K562 (cell line): ENCODE data around the gene ATL1. TPM values are rescaled to one million over a fixed set of nuclear protein-coding genes. Genes with fewer than 3 reads are reported as not detected.

Source experiments
- ATAC-seq: fragments of 200-7000 bp; cut with Tn5 transposase; 3 replicates; pipeline ENCODE4 v1.9.1; 2020; ENCODE audit warnings: moderate library complexity
- BruUV-seq: library from RNA; stranded (reverse); fragments of 400-500 nt; replicated peaks from 2 replicates; lab custom pipeline; 2021; lab: Mats Ljungman, UMichigan
- CTCF ChIA-PET: fragments of 300-600 bp; formaldehyde crosslinking; extraction: SDS; loops from one replicate; lab custom pipeline; 2021; ENCODE audit warnings: low intra/inter-chr PET ratio; lab: Yijun Ruan, JAX
- POLR2A ChIA-PET: fragments of 300-600, 350-650 bp; sonication (Branson Sonifier 250); formaldehyde crosslinking; extraction: SDS; loops from one replicate; lab custom pipeline; 2021; ENCODE audit warnings: antibody characterized with exemption, inconsistent platforms; lab: Yijun Ruan, JAX
- DNase-seq, 4 experiments: peaks; one replicate each; pipeline versions ENCODE4 v3.0.0 to v3.0.0-alpha.2; 2011 to 2018; ENCODE audit warnings: low spot score in 3 of 4, mixed read lengths in 3 of 4; ENCODE audit errors: extremely low read depth in 1 of 4
- FAIRE-seq: peaks from 2 replicates; lab custom pipeline; 2011; peaks lifted over from hg19 to GRCh38; lab: Jason Lieb, UNC
- H2AFZ ChIP-seq: 2 replicates; pipeline ENCODE4 v1.6.0; 2011; ENCODE audit warnings: low read depth, low read length, control low read depth, inconsistent platforms
- H3K27ac ChIP-seq: fragments of 200-600 bp; 3 replicates; pipeline ENCODE4 v1.8.0; 2011; ENCODE audit warnings: low read depth, mild to moderate bottlenecking, control low read depth, inconsistent platforms, low read length, moderate library complexity, mixed read lengths; ENCODE audit errors: extremely low read depth
- H3K27me3 ChIP-seq, 2 experiments: fragments of 300-600 bp in 1 of 2; 2 replicates in 1 of 2; 3 replicates in 1 of 2; pipeline versions ENCODE4 v1.6.0 to v1.8.0; 2011; ENCODE audit warnings: inconsistent platforms in 2 of 2, low read length in 2 of 2, mild to moderate bottlenecking in 1 of 2, mixed read lengths in 1 of 2, moderate library complexity in 1 of 2; ENCODE audit not compliant: control insufficient read depth in 2 of 2, insufficient read depth in 2 of 2
- H3K36me3 ChIP-seq: fragments of 300-600 bp; 3 replicates; pipeline ENCODE4 v1.8.0; 2011; ENCODE audit warnings: mild to moderate bottlenecking, low read length, inconsistent platforms; ENCODE audit not compliant: control insufficient read depth, insufficient read depth
- H3K4me1 ChIP-seq, 2 experiments: fragments of 200-600 bp in 1 of 2; replicated peaks in 1 of 2; 2 replicates in 1 of 2; 3 replicates in 1 of 2; pipeline versions ENCODE4 v1.5.1 to v1.8.0; 2011; ENCODE audit warnings: inconsistent platforms in 2 of 2, low read length in 2 of 2, mild to moderate bottlenecking in 1 of 2, mixed read lengths in 1 of 2, moderate library complexity in 1 of 2; ENCODE audit not compliant: control insufficient read depth in 2 of 2, insufficient read depth in 2 of 2
- H3K4me2 ChIP-seq: 2 replicates; pipeline ENCODE4 v1.6.1; 2011; ENCODE audit warnings: low read length, control low read depth, inconsistent platforms, mixed read lengths; ENCODE audit not compliant: insufficient read depth
- H3K4me3 ChIP-seq: fragments of 200-600 bp; sonication (generic), shearing (Covaris generic); 2 replicates; pipeline ENCODE4 v1.5.1; 2016; ENCODE audit warnings: control low read depth, inconsistent platforms
- H3K79me2 ChIP-seq: fragments of 200-600 bp; 3 replicates; pipeline ENCODE4 v1.8.0; 2011; ENCODE audit warnings: low read length, inconsistent platforms; ENCODE audit not compliant: control insufficient read depth, insufficient read depth
- H3K9ac ChIP-seq, 2 experiments: 2 replicates each; pipeline versions ENCODE4 v1.6.0 to v1.6.1; 2011; ENCODE audit warnings: low read depth in 2 of 2, low read length in 2 of 2, control low read depth in 1 of 2, inconsistent platforms in 1 of 2, mild to moderate bottlenecking in 1 of 2, mixed read lengths in 1 of 2; ENCODE audit not compliant: insufficient read depth in 1 of 2
- H3K9me1 ChIP-seq: one replicate; pipeline ENCODE4 v1.6.0; 2011; ENCODE audit warnings: inconsistent platforms, mild to moderate bottlenecking, low read length, moderate library complexity; ENCODE audit not compliant: control insufficient read depth, insufficient read depth
- H3K9me3 ChIP-seq: replicated peaks from 2 replicates; pipeline ENCODE4 v1.5.1; 2011; ENCODE audit warnings: low read depth, low read length, inconsistent platforms; ENCODE audit not compliant: control insufficient read depth, insufficient read depth
- H4K20me1 ChIP-seq: replicated peaks from 2 replicates; pipeline ENCODE4 v1.6.1; 2011; ENCODE audit warnings: low read length, inconsistent platforms, mixed read lengths; ENCODE audit not compliant: control insufficient read depth, insufficient read depth
- ADNP ChIP-seq: fragments of 200-800 bp; sonication (Bioruptor generic); IDR thresholded peaks from 2 replicates; pipeline ENCODE4 v1.6.1; 2016; ENCODE audit warnings: missing genetic modification characterization, missing compliant biosample characterization
- ARNT ChIP-seq, 2 experiments: fragments of 450-650 bp; IDR thresholded peaks; 2 replicates each; pipeline ENCODE4 v1.6.1; 2016; ENCODE audit warnings: mild to moderate bottlenecking in 1 of 2
- EP300 ChIP-seq: IDR thresholded peaks from 2 replicates; pipeline ENCODE4 v1.6.1; 2012; ENCODE audit warnings: low read length, improper control_type of control experiment
- KDM4B ChIP-seq, 2 experiments: fragments of 450-650 bp in 1 of 2; sonication (generic) in 1 of 2; IDR thresholded peaks; 2 replicates each; pipeline ENCODE4 v1.6.1; 2016 to 2017; ENCODE audit warnings: borderline replicate concordance in 2 of 2, antibody characterized with exemption in 1 of 2, low read depth in 1 of 2, mild to moderate bottlenecking in 1 of 2
- KLF1 ChIP-seq: fragments of 450-650 bp; IDR thresholded peaks from 2 replicates; pipeline ENCODE4 v1.6.1; 2016; ENCODE audit warnings: missing genetic modification characterization, missing compliant biosample characterization
- KLF16 ChIP-seq: IDR thresholded peaks from 2 replicates; pipeline ENCODE4 v1.6.1; 2016; ENCODE audit warnings: antibody characterized with exemption
- PURB ChIP-seq: sonication (generic); formaldehyde crosslinking; IDR thresholded peaks from 2 replicates; pipeline ENCODE4 v1.9.0; 2021; ENCODE audit warnings: low read depth, mild to moderate bottlenecking, missing genetic modification reagents
- RBM39 ChIP-seq: fragments of 200-400 bp; formaldehyde crosslinking; optimal IDR thresholded peaks from 2 replicates; pipeline ENCODE3; 2018; ENCODE audit warnings: low read depth, low read length
- USF2 ChIP-seq: sonication (generic); formaldehyde crosslinking; IDR thresholded peaks from 2 replicates; pipeline ENCODE4 v1.5.0; 2020; ENCODE audit warnings: missing genetic modification reagents
- ZBTB7A ChIP-seq: IDR thresholded peaks from 2 replicates; pipeline ENCODE4 v1.6.1; 2011; ENCODE audit warnings: low read depth, mild to moderate bottlenecking, low read length, moderate library complexity, borderline replicate concordance; ENCODE audit not compliant: control insufficient read depth
- ZEB2 ChIP-seq: fragments of 450-650 bp; IDR thresholded peaks from 2 replicates; pipeline ENCODE4 v1.6.1; 2016
- WGBS: fragments of 100-300 bp; shearing (Covaris generic); methylation state at CpG from one replicate; pipeline ENCODE4 v1.1.6; 2016; ENCODE audit warnings: low coverage, mixed read lengths; ENCODE audit not compliant: insufficient coverage; ENCODE audit errors: missing lambda C conversion rate; 5-methylcytosine and 5-hydroxymethylcytosine counted together
- in situ Hi-C: fragments of 300-500 bp; cut with MboI; formaldehyde crosslinking; loops from 4 replicates; pipeline ENCODE4 v1.15.0; 2018; ENCODE audit warnings: inconsistent platforms, mixed read lengths
- intact Hi-C: fragments of 100-400 bp; cut with micrococcal nuclease; formaldehyde crosslinking; loops from 2 replicates; pipeline ENCODE4 v1.14.2; 2022
- polyA plus RNA-seq, 8 experiments: library from polyadenylated mRNA; depleted of rRNA in 4 of 8; stranded (reverse) in 5 of 8; unstranded in 3 of 8; fragments of >200 nt; fragmentation: Nextera tagmentation in 2 of 8; fragmentation: Illumina TruSeq in 1 of 8; extraction: Ambion mirVana in 2 of 8; extraction: Trizol in 1 of 8; gene quantifications; 2 replicates each; pipeline versions ENCODE4 v1.2.1 to v1.2.3, GENCODE V29; 2011 to 2014; ENCODE audit warnings: inconsistent platforms in 1 of 8, missing spikeins in 1 of 8
- total RNA-seq, 7 experiments: library from RNA; depleted of rRNA in 6 of 7; stranded (reverse); fragments of >200 nt in 6 of 7; fragmentation: Illumina TruSeq in 2 of 7; extraction: Trizol in 2 of 7; gene quantifications; 2 replicates each; pipeline versions ENCODE4 v1.2.1 to v1.2.3, GENCODE V29; 2011 to 2021; ENCODE audit warnings: low replicate concordance in 1 of 7
- TF ChIP-seq, protein P1 (sequence below): IDR thresholded peaks from 3 replicates; pipeline ENCODE4 v1.6.1; 2011; ENCODE audit warnings: borderline replicate concordance, mild to moderate bottlenecking; ENCODE audit not compliant: insufficient read length, insufficient read depth
- TF ChIP-seq, protein P2 (sequence below): fragments of 450-650 bp; IDR thresholded peaks from one replicate; pipeline ENCODE4 v1.6.1; 2018; ENCODE audit warnings: mild to moderate bottlenecking, moderate library complexity; ENCODE audit not compliant: partially characterized antibody
- TF ChIP-seq, protein P3 (sequence below), 2 experiments: fragments of 450-650 bp; IDR thresholded peaks; 2 replicates each; pipeline ENCODE4 v1.6.1; 2018; ENCODE audit warnings: mild to moderate bottlenecking in 2 of 2, low read depth in 1 of 2; ENCODE audit not compliant: partially characterized antibody in 2 of 2

The ATL1 gene
- total and polyA plus RNA-seq, 9 of the 15 experiments (the other 6 are each of a cell fraction or from before 2014, with no cell fraction given) = 0.04 to 0.16 (median 0.07) TPM; not detected in 4

- H3K9me3 ChIP-seq = no peaks in the 10 kb centered on the region
- FAIRE-seq (no peak), ATAC-seq (no peak)
- ChIA-PET POLR2A (interaction anchor here (0.7 kb wide), 1 partner anchor 8 kb away, joined by 3 read pairs; no protein-coding TSS in a partner anchor), CTCF (no interaction called here)
- no peak overlapping the region for H3K9ac ChIP-seq
- no peaks in the 10 kb centered on the region for H3K27me3 ChIP-seq
- no peak overlapping the region for H2AFZ ChIP-seq
- H3K4me1 ChIP-seq = no peaks in the 10 kb centered on the region
- H3K4me3 ChIP-seq = no peak overlapping the region
- intact Hi-C loops = no loop called here
- no peak overlapping the region for H3K4me2 ChIP-seq
- no TSS peak for BruUV-seq
- H3K79me2 ChIP-seq = no peaks in the 10 kb centered on the region
- H4K20me1 ChIP-seq = no peaks in the 10 kb centered on the region
- 9% methylated on average over 4 of the region's 4 CpGs for WGBS
- TF ChIP-seq ZBTB7A (no peak), ARNT (IDR thresholded peaks at IDR 0.05) (no peak), ADNP (tag) (no peak), RBM39 (no peak), PURB (CRISPR knock-in tag) (no peak), ZEB2 (no peak), KLF1 (tag) (no peak), KLF16 (no peak), USF2 (CRISPR knock-in tag) (no peak), EP300 (no peak), KDM4B (IDR thresholded peaks at IDR 0.05; ENCODE audit: borderline replicate concordance in 2 of 2, low read depth in 1 of 2) (no peak)
- TF ChIP-seq, protein P1, sequence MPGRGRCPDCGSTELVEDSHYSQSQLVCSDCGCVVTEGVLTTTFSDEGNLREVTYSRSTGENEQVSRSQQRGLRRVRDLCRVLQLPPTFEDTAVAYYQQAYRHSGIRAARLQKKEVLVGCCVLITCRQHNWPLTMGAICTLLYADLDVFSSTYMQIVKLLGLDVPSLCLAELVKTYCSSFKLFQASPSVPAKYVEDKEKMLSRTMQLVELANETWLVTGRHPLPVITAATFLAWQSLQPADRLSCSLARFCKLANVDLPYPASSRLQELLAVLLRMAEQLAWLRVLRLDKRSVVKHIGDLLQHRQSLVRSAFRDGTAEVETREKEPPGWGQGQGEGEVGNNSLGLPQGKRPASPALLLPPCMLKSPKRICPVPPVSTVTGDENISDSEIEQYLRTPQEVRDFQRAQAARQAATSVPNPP = no peak
- TF ChIP-seq, protein P2, sequence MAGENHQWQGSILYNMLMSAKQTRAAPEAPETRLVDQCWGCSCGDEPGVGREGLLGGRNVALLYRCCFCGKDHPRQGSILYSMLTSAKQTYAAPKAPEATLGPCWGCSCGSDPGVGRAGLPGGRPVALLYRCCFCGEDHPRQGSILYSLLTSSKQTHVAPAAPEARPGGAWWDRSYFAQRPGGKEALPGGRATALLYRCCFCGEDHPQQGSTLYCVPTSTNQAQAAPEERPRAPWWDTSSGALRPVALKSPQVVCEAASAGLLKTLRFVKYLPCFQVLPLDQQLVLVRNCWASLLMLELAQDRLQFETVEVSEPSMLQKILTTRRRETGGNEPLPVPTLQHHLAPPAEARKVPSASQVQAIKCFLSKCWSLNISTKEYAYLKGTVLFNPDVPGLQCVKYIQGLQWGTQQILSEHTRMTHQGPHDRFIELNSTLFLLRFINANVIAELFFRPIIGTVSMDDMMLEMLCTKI = no peak
- TF ChIP-seq, protein P3, sequence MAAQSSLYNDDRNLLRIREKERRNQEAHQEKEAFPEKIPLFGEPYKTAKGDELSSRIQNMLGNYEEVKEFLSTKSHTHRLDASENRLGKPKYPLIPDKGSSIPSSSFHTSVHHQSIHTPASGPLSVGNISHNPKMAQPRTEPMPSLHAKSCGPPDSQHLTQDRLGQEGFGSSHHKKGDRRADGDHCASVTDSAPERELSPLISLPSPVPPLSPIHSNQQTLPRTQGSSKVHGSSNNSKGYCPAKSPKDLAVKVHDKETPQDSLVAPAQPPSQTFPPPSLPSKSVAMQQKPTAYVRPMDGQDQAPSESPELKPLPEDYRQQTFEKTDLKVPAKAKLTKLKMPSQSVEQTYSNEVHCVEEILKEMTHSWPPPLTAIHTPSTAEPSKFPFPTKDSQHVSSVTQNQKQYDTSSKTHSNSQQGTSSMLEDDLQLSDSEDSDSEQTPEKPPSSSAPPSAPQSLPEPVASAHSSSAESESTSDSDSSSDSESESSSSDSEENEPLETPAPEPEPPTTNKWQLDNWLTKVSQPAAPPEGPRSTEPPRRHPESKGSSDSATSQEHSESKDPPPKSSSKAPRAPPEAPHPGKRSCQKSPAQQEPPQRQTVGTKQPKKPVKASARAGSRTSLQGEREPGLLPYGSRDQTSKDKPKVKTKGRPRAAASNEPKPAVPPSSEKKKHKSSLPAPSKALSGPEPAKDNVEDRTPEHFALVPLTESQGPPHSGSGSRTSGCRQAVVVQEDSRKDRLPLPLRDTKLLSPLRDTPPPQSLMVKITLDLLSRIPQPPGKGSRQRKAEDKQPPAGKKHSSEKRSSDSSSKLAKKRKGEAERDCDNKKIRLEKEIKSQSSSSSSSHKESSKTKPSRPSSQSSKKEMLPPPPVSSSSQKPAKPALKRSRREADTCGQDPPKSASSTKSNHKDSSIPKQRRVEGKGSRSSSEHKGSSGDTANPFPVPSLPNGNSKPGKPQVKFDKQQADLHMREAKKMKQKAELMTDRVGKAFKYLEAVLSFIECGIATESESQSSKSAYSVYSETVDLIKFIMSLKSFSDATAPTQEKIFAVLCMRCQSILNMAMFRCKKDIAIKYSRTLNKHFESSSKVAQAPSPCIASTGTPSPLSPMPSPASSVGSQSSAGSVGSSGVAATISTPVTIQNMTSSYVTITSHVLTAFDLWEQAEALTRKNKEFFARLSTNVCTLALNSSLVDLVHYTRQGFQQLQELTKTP (IDR thresholded peaks at IDR 0.05; ENCODE audit: low read depth in 1 of 2, partially characterized antibody in 2 of 2) = no peak
- TF ChIP-seq, all 486 proteins: peak for 0
- no peak for DNase-seq
- Histone ChIP-seq H3K9me1 (no peaks in the 10 kb centered on the region), H3K36me3 (no peaks in the 10 kb centered on the region), H3K27ac (no peak overlapping the region)
- in situ Hi-C loops = no loop called here
Measured at GRCh38 chr14:50620341-50620740, 60.4 kb downstream of the ATL1 start.
